Activated CD4-positive, alpha-beta T cell treated with anti-CD3 and anti-CD28 coated beads, Interleukin-2, amount 50 U/mL, for 4 hours (primary cell): Measurements from ENCODE around the gene ZNF735.
A peak's percentile ranks its signal among the peaks of the same experiment; 100 is the strongest.
"Not testable (repeated sequence)": the region's sequence is repeated elsewhere in the genome, so short reads cannot be mapped to it uniquely, and the experiment has no call there.

Experiments used
- DNase-seq, 2 experiments: peaks; one replicate each; pipeline ENCODE4 v3.0.0-alpha.2; 2020

The ZNF735 gene

GRCh38 chr7:64206903-64207302, at the start of gene ZNF735:
Gene ZNF735, plus strand, starts transcription at chr7:64207203. Its CDS starts 0 bp downstream, at chr7:64207203.
- DNase-seq = no peak

GRCh38 chr7:64170974-64171373, 36.0 kb upstream of the ZNF735 start:
- not testable (repeated sequence) for DNase-seq

DNA sequence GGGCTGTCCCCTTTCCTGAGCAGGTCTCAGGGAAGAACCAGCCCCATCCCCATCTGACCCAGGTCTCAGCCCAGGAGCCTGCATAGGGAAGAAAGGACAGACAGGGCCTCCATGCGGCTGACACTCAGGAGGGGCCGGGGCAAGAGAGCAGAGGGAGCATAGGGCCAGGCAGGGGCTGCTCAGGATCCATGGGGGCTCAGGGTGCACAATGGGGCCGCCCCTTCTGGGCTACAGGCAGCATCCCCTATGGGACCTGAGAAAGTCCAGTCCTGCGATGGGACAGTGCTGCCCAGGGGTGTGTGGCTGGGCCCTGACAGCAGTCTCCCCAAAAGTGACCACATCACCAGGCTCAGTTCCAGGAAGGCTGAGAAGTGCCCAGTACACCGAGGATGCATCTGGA, 32.7 kb upstream of the ZNF735 start:
- no peak for DNase-seq

DNA sequence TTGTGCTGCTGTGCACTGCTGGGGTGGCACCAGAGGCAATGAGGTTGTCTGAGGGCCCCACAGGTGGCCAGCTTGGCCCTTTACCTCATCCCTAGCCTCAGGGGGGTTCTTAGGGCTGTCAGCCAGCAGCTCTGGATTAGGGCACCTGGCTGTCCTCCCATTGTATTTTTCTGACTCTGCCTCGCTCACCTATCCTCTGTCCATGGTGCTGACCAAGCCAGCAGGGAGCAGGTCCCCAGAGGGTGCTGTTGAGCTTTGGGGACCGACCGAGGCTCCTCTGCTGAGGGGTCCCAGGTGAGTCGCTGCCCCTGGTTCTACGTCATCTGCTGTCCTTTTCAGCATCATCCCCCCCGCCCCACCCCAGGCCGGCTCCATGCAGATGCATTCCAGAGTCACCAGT, 32.1 kb upstream of the ZNF735 start:
- DNase-seq = no peak

DNA sequence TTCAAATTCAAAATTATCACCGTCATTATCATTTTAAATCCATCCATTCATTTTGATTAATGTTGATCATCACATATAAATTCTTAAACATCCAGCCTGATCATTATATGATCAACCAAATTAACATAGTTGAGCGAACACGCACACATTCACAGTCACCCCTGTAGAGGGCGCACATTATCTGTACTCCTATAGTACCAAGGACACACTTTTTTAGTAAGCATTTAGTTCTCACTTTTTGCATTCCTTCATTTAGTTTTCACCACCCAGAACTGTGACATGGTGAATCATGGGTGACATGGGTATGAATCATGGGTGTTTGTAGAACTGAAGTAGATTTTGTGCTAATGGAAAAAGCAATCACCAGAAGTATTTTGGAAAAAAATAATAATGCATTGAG, 26.0 kb upstream of the ZNF735 start:
- DNase-seq = no peak

GRCh38 chr7:64181586-64181985, 25.4 kb upstream of the ZNF735 start:
- DNase-seq = no peak

DNA sequence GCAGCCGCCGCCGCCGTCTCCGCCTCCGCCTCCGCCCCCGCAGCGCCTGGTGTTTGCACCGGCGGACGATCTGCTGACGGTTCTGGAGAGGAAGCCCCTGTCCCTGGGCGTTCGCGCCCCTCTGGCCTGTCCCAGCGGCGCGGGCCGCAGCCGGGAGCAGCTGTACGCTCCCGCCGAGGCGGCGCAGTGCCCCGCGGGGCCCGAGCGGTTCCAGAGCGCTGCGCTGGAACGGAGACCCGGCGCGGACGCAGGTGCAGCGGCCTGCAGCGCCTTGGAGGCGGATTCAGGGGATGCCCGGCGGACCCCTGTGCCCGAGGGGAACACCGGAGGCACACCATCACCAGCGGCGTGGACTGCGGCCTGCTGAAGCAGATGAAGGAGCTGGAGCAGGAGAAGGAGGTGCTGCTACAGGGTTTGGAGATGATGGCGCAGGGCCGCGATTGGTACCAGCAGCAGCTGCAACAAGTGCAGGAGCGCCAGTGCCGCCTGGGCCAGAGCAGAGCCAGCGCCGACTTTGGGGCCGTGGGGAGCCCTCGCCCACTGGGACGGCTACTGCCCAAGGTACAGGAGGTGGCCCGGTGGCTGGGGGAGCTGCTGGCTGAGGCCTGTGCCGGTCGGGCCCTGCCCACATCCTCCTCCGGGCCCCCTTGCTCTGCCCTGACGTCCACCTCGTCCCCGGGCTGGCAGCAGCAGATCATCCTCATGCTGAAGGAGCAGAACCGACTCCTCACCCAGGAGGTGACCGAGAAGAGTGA, 24.8 kb upstream of the ZNF735 start:
- DNase-seq = no peak

GRCh38 chr7:64183126-64183742, 23.8 kb upstream of the ZNF735 start:
- peak; percentile 26 to 29 for DNase-seq

DNA sequence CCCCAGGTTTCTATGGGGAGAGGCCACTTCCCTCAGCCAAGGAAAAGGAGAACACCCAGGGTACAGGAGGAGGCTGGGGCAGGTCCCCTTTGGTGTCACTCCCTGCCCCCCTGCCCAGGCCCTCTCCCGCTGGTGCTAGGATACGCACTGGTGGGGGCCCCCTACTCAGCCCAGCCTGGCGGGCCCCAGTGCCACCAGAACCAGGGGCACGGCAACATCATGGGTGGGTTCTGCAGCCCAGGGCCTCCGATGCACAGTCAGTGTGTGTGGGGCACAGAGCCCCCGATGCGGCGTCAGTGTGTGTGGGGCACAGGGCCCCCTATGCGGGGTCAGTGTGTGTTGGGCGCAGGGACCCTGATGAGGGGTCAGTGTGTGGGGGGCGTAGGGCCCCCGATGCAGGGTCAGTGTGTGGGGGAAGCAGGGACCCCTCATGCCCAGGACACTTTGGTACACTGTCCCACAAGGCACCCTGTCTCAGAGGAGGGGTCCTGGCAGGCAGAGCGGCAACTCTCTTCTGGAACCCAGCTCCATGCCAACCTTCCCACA, 23.1 kb upstream of the ZNF735 start:
- no peak for DNase-seq

- no peak for DNase-seq
Measured at GRCh38 chr7:64184376-64184775, 22.6 kb upstream of the ZNF735 start.

GRCh38 chr7:64187408-64187807, 19.6 kb upstream of the ZNF735 start:
- DNase-seq = no peak

- no peak for DNase-seq
Measured at GRCh38 chr7:64192148-64192704, 14.8 kb upstream of the ZNF735 start.

DNA sequence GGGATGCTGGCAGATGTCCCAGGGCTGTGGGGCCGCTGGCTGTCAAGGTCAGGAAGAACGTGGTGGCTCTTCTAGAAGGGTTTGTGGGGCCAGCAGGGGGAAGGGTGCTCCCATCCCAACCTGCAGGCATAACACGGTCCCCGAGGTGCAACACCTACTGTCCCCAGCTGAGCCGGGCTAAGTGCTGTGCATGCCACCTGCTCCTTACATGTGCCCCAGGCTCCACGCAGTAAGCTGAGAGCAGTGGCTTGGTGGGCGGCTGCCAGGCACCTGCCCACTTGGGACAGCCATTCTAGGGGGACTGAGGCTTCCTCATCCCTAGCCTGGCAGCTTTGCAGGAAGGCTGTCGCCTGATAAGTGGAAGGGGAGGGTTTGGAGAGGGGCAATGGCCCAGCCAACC, 14.2 kb upstream of the ZNF735 start:
- no peak for DNase-seq

GRCh38 chr7:64219710-64220298, 12.8 kb downstream of the ZNF735 start:
- not testable (repeated sequence) for DNase-seq

DNA sequence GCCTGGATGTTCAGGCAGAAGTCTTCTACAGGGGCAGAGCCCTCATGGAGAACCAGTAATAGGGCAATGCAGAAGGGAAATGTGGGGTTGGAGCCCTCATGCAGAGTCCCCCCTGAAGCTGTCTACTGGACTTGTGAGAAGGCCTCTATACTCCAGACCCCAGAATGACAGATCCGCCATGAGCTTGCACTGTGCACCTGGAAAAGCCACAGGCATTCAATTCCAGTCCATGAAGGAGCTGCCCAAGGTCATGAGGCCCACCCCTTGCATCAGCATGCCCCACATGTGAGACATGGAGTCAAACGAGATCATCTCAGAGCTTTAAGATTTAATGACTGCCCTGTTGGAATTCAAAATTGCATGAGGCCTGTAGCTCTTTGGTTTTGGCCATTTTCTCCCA, 16.4 kb downstream of the ZNF735 start:
- DNase-seq = no peak

DNA sequence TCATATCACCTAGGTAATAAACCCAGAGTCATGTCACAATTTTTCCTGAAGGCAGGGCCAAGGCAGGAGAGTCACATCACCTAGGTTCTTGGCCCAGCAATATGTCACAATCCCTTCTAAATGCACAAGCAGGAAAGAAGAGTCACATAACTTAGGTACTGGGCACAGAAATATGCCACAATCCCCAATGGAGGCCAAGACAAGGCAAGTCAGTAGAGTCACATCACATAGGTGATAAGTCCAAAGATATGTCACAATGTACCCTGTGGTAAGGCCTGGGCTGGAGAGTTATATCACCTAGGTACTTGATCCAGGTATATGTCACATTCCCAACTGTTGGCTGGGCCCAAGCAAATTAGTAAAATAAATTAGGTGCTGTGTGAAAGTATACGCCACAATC, 21.2 kb downstream of the ZNF735 start, which contains the start of gene ZNF679:
TSS of gene ZNF679 (plus strand) at position 301 of the 400 bp plus-strand sequence. CDS start 20,644 bp downstream, outside the sequence.
- not testable (repeated sequence) for DNase-seq

- no peak for DNase-seq
Measured at GRCh38 chr7:64266341-64266919, 59.4 kb downstream of the ZNF735 start.
